ENCODE results near the gene TMEM169.
A peak's percentile ranks its signal among the peaks of the same experiment; 100 is the strongest.

TMEM169 gene

GRCh38 chr2:216081487-216082116 lies at the start of gene TMEM169, which contains the start of gene PECR (continued):
- TF ChIP-seq ZBTB44 (tag by site-specific recombination; IDR thresholded peaks at IDR 0.05) (no peak), HOXD13 (CRISPR knock-in tag; IDR thresholded peaks at IDR 0.05; ENCODE audit: borderline replicate concordance) (no peak), ZNF221 (tag by site-specific recombination; IDR thresholded peaks at IDR 0.05; ENCODE audit: borderline replicate concordance) (no peak), SETDB1 (IDR thresholded peaks at IDR 0.05; ENCODE audit: insufficient read length, low read length) (no peak), ZNF621 (tag by site-specific recombination; IDR thresholded peaks at IDR 0.05) (no peak), PRDM6 (tag by site-specific recombination; IDR thresholded peaks at IDR 0.05) (no peak), ZBTB48 (tag by site-specific recombination; IDR thresholded peaks at IDR 0.05) (peak; percentile 39), ZNF24 (tag by site-specific recombination; IDR thresholded peaks at IDR 0.05) (0 out of 2 replicates have a peak, but pooled peaks have one; percentile 30), ZNF623 (tag by site-specific recombination; IDR thresholded peaks at IDR 0.05) (no peak), PRDM4 (tag by site-specific recombination; IDR thresholded peaks at IDR 0.05) (0 out of 2 replicates have a peak, but pooled peaks have one; percentile 16), YY2 (tag by site-specific recombination; IDR thresholded peaks at IDR 0.05) (no peak), SCRT1 (tag by site-specific recombination; IDR thresholded peaks at IDR 0.05; ENCODE audit: borderline replicate concordance) (no peak), ZNF610 (tag by site-specific recombination; IDR thresholded peaks at IDR 0.05; ENCODE audit: borderline replicate concordance) (0 out of 2 replicates have a peak, but pooled peaks have one; percentile 21), ZEB2 (tag by site-specific recombination; IDR thresholded peaks at IDR 0.05) (peak; percentile 59), BCL11B (tag by site-specific recombination; IDR thresholded peaks at IDR 0.05; ENCODE audit: low read depth) (no peak), HOXA7 (CRISPR knock-in tag; IDR thresholded peaks at IDR 0.05; ENCODE audit: borderline replicate concordance) (no peak), ZBTB20 (tag by site-specific recombination; IDR thresholded peaks at IDR 0.05) (peak; percentile 69), ZNF121 (tag by site-specific recombination; IDR thresholded peaks at IDR 0.05) (no peak), ZSCAN23 (tag by site-specific recombination; IDR thresholded peaks at IDR 0.05) (no peak), ZNF600 (tag by site-specific recombination; IDR thresholded peaks at IDR 0.05) (peak; percentile 88), ZNF211 (tag by site-specific recombination; IDR thresholded peaks at IDR 0.05; ENCODE audit: low read depth) (no peak), ZNF561 (tag by site-specific recombination; IDR thresholded peaks at IDR 0.05; ENCODE audit: borderline replicate concordance) (no peak), ZNF548 (tag by site-specific recombination; IDR thresholded peaks at IDR 0.05) (no peak), TRIM28 (IDR thresholded peaks at IDR 0.05; ENCODE audit: borderline replicate concordance, low read length) (no peak), ZNF404 (tag by site-specific recombination; IDR thresholded peaks at IDR 0.05) (no peak), ZNF335 (tag by site-specific recombination; conservative IDR thresholded peaks at IDR 0.05) (peak; percentile 87), SP2 (tag by site-specific recombination; IDR thresholded peaks at IDR 0.05) (0 out of 2 replicates have a peak, but pooled peaks have one; percentile 7), ZNF292 (tag by site-specific recombination; IDR thresholded peaks at IDR 0.05; ENCODE audit: borderline replicate concordance, low read depth) (no peak), ATF2 (tag by site-specific recombination; IDR thresholded peaks at IDR 0.05; ENCODE audit: low read depth) (no peak), ZNF843 (tag by site-specific recombination; IDR thresholded peaks at IDR 0.05) (peak; percentile 48; the same call in 1 of the 2 replicates), ZBTB7A (tag by site-specific recombination; IDR thresholded peaks at IDR 0.05; ENCODE audit: low read depth) (no peak), KLF8 (tag by site-specific recombination; IDR thresholded peaks at IDR 0.05) (peak; percentile 76; the same call in 1 of the 2 replicates), ZNF175 (tag by site-specific recombination; IDR thresholded peaks at IDR 0.05) (no peak), KLF9 (tag by site-specific recombination; IDR thresholded peaks at IDR 0.05; ENCODE audit: low read depth) (0 out of 2 replicates have a peak, but pooled peaks have one; percentile 51), ZNF624 (tag by site-specific recombination; IDR thresholded peaks at IDR 0.05) (no peak), TCF7L2 (IDR thresholded peaks at IDR 0.05; ENCODE audit: borderline replicate concordance, low read depth, low read length) (no peak)

Measured in HEK293 (cell line).